NCI-H446 treated with DMSO at 0.1 percent for 48 hours (cell line): ENCODE measurements around the gene SRSF10.
"Not testable (repeated sequence)": the region's sequence is repeated elsewhere in the genome, so short reads cannot be mapped to it uniquely, and the experiment has no call there.

Source experiments
- DNase-seq: peaks from one replicate; lab custom pipeline; 2025; lab: John Stamatoyannopoulos, UW

SRSF10 gene

GRCh38 chr1:23979881-23980727, at the start of gene SRSF10:
SRSF10 (minus strand) TSS chr1:23980327; CDS start chr1:23980255, 72 bp downstream.
- peak; percentile 100 for DNase-seq

GRCh38 chr1:24027838-24028468, 47.8 kb upstream of the SRSF10 start:
- DNase-seq: peak; percentile 23

DNA sequence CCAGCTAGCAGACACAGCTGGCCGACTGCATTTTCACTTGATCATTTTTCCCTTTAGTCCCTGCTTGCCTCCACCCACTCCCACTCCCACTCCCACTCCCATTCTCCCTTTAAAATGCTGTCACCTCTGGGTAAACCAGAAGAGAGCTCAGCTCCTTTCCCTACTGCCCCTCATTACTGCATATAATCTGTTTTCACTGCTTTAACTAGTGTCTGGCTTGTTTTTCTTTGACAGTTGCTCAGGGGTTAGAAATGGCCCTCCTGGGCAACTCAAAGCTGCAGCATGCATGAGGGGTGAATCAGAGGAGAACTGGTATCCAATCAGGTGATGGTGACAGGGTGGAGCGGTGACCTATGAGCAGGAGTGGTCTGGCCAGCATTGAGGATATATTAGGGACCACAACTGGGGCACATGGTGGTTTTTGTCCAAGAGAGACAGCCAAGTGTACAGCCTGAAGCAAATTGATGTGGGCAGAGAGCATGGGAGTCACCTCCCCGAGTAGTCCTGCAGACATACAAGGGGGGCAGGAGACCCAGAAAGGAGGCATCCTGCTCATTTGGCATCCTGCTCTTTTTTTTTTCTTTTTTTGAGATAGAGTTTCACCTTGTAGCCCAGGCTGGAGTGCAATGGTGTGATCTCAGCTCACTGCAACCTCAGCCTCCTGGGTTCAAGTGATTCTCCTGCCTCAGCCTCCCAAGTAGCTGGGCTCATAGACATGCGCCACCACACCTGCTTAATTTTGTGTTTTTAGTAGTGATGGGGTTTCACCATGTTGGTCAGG, 42.6 kb upstream of the SRSF10 start:
- DNase-seq: no peak

DNA sequence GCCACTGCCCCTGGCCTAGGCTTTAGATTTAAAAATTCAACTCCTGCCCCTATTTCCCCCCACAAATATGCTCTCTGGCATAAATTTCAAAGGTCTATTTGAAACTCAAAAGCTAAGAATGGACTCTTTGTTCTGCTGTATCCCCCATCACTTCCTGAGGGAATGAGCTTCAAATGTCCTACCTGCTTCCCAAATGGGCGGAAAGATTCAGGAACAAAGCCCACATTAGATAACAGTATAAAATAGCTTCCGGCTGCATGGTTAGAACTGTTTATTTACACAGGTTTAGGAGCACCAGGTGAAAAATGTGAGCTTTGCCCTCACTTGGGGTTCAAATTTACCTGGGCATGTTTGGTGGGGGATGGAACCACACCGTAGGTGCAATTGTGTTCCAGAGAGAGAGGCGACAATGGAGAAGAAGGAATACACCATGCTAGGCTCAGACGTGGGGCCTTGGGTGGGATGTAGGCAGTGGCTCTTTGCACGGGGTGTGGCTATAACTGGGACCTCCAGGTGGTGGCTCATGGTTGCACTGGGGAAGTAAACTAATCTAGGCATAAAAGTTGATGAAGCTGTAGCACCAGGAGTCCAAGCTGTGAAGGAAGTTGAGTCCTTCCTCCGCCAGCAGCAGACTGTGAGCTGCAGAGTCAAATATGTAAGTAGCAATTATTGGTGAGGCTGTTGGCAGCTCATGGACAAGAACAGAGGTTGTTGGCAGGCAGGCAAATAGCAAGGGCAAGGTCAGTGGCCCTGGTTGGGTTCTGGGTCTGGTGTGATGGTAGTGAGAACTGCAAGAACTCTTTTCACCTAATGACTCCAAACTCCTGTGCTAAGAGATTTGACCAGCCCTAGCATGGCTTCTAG, 41.5 kb upstream of the SRSF10 start:
- no peak for DNase-seq

DNA sequence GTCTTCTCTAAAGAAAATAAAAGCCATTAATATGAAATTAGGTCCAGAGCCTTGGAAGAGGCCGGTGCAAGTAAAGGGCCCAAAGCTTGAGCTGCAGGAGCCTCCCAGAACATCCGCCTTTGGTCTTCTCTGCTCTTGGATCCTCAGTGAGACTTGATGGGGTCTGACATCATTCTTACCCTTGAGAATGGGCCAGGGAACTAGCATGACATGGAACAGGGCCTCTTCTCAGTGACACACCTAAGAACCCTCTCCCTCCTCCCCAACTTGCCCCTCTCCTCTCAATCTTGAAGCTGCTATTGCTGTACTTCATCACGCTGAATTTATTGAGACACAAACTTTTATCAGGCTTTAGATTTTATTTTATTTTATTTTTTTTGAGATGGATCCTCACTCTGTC, 40.3 kb upstream of the SRSF10 start:
- no peak for DNase-seq

DNA sequence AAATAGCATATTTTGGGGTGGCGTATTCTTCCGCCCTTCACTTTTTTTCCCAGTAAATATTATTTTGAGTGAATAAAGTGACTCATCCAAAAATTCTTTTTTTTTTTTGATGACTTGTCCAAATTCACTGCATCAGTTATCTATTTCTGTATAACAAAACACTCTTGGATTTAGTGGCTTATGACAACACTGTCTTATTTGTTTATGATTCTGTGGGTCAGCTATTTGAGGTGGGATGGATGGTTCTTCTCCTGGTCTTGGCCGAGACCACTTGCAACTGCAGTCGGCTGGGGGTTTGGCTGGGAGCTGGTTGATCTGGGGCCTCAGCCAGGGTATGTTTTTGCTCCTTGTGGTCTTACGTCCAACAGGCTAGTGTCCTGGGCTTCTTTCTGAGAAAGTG, 39.9 kb upstream of the SRSF10 start:
- no peak for DNase-seq

- peak; percentile 82 for DNase-seq
Observed at GRCh38 chr1:24018611-24019580, 38.8 kb upstream of the SRSF10 start.

DNA sequence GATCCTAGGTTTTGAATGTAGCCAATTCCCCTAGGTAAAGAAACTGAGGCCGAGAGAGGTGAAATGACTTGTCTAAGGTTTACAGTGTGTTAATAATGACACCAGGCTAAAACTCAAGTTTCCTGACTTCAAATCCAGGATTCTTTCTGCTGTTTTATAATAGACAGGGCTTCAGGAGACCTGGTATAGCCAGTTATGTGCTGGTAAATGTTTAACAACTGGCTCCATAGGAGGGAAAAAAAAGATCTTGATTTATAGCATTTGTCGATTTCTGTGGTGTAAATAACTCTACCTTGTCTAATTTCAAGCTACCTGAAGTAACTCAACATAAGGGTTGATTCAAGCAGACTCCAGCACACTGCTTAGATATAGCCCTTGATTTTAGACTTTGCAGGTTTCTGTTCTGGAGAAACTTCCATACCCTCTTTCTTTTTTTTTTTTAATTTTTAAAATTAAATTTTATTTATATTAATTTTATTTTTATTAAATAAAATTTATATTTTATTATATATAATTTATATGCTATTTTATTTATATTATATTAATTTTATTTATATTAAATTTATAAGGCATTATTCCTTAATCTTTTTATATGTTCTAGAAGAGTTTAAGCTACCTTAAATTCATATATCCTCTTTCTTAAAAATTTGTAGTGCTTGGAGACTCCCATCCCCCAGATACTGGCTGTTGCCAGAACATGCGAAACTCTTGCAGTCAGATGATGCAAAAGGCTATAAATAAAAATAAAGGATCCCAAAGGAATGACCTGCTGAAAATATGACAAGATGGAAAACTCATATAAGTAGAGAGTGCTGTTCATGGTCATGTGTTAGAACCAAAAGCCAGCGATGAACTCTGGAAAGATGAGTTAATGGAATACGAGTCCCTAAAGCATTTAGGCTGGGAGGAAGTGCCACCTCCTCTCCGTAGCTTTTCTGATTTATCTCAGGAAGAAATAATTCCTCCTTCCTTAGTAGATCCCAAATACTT, 35.4 kb upstream of the SRSF10 start:
- no peak for DNase-seq

DNA sequence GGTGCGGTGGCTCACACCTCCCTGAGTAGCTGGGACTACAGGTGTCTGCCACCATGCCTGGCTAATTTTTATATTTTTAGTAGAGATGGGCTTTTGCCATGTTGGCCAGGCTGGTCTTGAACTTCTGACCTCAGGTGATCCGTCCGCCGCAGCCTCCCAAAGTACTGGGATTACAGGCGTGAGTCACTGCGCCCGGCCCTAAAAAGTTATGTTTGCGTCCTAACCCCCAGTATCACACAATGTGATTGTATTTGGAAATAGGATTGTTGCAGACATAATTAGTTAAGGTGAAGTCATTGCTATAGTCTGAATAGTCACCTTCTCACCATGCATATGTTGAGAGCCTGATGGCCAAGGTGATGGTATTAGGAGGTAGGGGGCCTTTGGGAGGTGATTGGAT, 32.8 kb upstream of the SRSF10 start:
- not testable (repeated sequence) for DNase-seq

- no peak for DNase-seq
Observed at GRCh38 chr1:24010650-24011049, 30.5 kb upstream of the SRSF10 start.

- DNase-seq: no peak
Observed at GRCh38 chr1:24009406-24009805, 29.3 kb upstream of the SRSF10 start.

GRCh38 chr1:24008574-24009184, 28.6 kb upstream of the SRSF10 start:
- DNase-seq: peak; percentile 50

GRCh38 chr1:24007079-24007478, 27.0 kb upstream of the SRSF10 start:
- no peak for DNase-seq

DNA sequence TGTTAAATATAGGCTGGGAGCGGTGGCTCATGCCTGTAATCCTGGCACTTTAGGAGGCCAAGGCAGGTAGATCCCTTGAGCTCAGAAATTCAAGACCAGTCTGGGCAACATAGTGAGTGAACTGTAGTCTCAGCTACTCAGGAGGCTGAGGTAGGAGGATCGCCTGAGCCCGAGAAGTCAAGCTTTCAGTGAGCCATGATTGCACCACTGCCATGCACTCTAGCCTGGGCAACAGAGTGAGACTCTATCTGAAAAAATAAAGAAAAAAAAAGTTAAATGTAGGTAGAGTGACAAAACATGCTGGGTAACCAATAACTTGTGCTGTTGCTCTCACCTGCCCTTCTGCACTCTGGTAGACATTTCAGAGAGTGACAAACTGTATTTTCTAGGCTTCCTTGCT, 25.0 kb upstream of the SRSF10 start:
- no peak for DNase-seq

DNA sequence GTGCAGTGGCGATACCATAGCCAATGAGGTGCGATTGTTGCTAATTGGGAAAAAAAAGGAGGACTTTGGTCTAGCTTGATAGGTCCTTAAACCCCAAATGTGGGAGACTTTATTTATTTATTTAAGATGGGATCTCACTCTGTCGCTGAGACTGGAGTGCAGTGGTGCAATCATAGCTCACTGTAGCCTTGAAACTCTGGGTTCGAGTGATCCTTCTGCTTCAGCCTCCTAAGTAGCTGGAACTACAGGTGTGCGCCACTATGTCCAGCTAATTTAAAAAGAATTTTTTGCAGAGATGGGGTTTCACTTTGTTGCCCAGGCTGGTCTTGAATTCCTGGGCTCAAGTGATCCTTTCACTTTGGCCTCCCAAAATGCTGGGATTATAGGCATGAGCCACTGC, 24.0 kb upstream of the SRSF10 start:
- no peak for DNase-seq

DNA sequence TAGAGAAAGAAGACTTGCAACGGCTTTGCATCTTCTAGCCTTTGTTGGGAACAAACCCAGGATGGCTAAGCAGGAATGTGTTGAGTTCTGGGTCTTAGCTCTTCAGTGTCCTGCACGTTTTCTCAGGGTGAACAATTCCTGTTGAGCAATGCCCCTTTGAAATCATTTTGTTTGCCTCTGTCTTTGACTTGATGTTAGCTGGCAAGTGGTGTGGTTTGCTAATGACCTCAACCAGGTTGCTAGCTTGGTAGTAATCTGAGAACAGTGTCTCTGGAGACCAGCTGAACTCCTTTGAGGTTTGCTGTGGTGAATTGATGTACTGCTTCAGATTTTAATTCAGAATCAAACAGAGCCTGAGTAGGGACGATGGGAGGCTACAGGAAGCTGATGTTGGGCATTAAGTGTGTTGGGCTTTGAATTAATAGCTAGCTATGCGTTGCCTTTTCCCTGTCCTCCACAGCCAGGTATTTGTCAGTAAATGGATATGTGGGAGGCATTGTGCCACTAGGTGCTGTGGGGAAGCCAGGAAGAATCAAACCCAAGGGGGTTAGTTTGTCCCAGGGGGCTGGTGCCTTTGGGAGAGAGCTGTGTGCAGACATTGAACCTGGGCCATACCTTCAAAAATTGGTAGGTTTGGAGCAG, 23.3 kb upstream of the SRSF10 start:
- DNase-seq: no peak

DNA sequence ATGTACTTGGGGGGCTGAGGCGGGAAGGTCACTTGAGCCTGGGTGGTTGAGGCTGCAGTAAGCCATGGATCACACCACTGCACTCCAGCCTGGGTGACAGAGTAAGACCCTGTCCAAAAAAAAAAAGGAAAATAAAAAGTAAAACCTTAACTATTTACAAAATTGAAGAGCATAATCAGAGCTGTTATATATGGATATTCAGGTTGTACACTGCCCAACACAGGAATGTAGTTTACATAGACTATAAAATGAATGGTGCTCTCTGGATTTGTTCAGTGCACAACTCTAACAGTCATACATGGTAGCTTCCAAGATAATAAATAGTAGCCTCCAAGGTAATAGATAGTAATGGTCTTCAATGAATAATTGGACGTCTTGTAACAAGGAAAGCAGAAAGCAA, 22.6 kb upstream of the SRSF10 start:
- DNase-seq: no peak

DNA sequence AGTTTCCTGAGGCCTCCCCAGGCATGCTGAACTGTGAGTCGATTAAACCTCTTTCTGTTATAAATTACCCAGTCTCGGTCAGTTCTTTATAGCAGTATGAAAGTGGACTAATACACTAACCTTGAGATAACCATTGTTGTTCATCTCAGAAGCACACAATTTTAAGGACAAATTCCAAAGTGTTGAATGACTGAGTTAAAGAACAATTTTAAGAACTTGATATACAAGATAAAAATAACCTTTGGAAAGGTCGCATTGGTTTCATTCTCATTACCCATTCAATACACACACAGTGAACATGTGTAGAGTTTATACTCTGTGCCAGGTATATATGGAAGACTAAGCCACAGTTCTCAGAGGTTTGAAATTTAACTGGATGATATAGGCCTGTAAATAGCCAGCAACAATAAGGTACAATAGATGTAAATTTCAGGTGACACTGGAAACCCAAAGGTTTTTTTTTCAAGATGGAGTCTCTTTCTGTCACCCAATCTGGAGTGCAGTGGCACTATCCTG, 19.1 kb upstream of the SRSF10 start:
- no peak for DNase-seq
